WTC11 (cell line): Measurements from ENCODE around the gene CDK3. TPM values are rescaled to one million over a fixed set of nuclear protein-coding genes. Genes with fewer than 3 reads are reported as not detected.

Experiments used
- ATAC-seq: fragments of 200-7000 bp; cut with Tn5 transposase; 2 replicates; pipeline ENCODE4 v1.10.0; 2021; ENCODE audit warnings: mild to moderate bottlenecking, moderate library complexity
- Bru-seq: library from RNA; stranded (reverse); fragments of 400-500 nt; gene quantifications from one replicate; lab custom pipeline; 2021; lab: Mats Ljungman, UMichigan
- CTCF ChIA-PET: fragments of 300-600 bp; sonication (Branson Sonifier 250); formaldehyde crosslinking; loops from one replicate; lab custom pipeline; 2021; ENCODE audit warnings: antibody characterized with exemption; lab: Charles Lee
- POLR2A ChIA-PET: fragments of 350-600 bp; sonication (Branson Sonifier 250); formaldehyde crosslinking; loops from one replicate; lab custom pipeline; 2021; ENCODE audit warnings: antibody characterized with exemption; lab: Charles Lee
- DNase-seq: peaks from one replicate; pipeline ENCODE4 v3.0.0; 2021; ENCODE audit warnings: low spot score
- H3K27ac Mint-ChIP-seq: 2 replicates; pipeline ENCODE4 v1.8.0; 2021; ENCODE audit warnings: mixed read lengths
- H3K27me3 Mint-ChIP-seq: 2 replicates; pipeline ENCODE4 v1.8.0; 2021; ENCODE audit warnings: low read depth, mild to moderate bottlenecking, moderate library complexity, mixed read lengths
- H3K36me3 Mint-ChIP-seq: 2 replicates; pipeline ENCODE4 v1.8.0; 2021; ENCODE audit warnings: mixed read lengths
- H3K4me1 Mint-ChIP-seq: 2 replicates; pipeline ENCODE4 v1.8.0; 2022; ENCODE audit warnings: mixed read lengths
- H3K4me3 Mint-ChIP-seq: 2 replicates; pipeline ENCODE4 v1.8.0; 2021; ENCODE audit warnings: mild to moderate bottlenecking, moderate library complexity, mixed read lengths
- H3K9me3 Mint-ChIP-seq: 2 replicates; pipeline ENCODE4 v1.8.0; 2021; ENCODE audit warnings: mixed read lengths
- CTCF ChIP-seq: fragments of 200-600 bp; IDR thresholded peaks from 2 replicates; pipeline ENCODE4 v1.8.0; 2022; ENCODE audit warnings: antibody characterized with exemption
- FOXJ3 ChIP-seq: sonication (generic); formaldehyde crosslinking; IDR thresholded peaks from 2 replicates; pipeline ENCODE4 v1.9.0; 2021; ENCODE audit warnings: missing genetic modification reagents, mild to moderate bottlenecking, borderline replicate concordance
- FOXP4 ChIP-seq: sonication (generic); formaldehyde crosslinking; IDR thresholded peaks from 2 replicates; pipeline ENCODE4 v1.8.0; 2022; ENCODE audit warnings: mild to moderate bottlenecking, missing genetic modification reagents
- KAT7 ChIP-seq: sonication (generic); formaldehyde crosslinking; IDR thresholded peaks from 2 replicates; pipeline ENCODE4 v1.8.1; 2023; ENCODE audit warnings: missing genetic modification reagents, mild to moderate bottlenecking, borderline replicate concordance
- NFATC4 ChIP-seq: fragments of 250-450 bp; sonication (Bioruptor Pico); IDR thresholded peaks from 2 replicates; pipeline ENCODE4 v1.9.0; 2021; ENCODE audit warnings: mild to moderate bottlenecking
- OVOL2 ChIP-seq: fragments of 250-450 bp; sonication (Bioruptor Pico); IDR thresholded peaks from 2 replicates; pipeline ENCODE4 v1.9.0; 2021; ENCODE audit warnings: mild to moderate bottlenecking, borderline replicate concordance
- RELA ChIP-seq: sonication (generic); formaldehyde crosslinking; IDR thresholded peaks from 2 replicates; pipeline ENCODE4 v1.8.1; 2022; ENCODE audit warnings: missing genetic modification reagents, mild to moderate bottlenecking, borderline replicate concordance
- TEAD1 ChIP-seq: sonication (generic); formaldehyde crosslinking; IDR thresholded peaks from 2 replicates; pipeline ENCODE4 v1.8.0; 2022; ENCODE audit warnings: mild to moderate bottlenecking, missing genetic modification reagents
- ZNF512 ChIP-seq: sonication (generic); formaldehyde crosslinking; IDR thresholded peaks from 2 replicates; pipeline ENCODE4 v1.8.1; 2022; ENCODE audit warnings: missing genetic modification reagents, borderline replicate concordance
- long read RNA-seq, 3 experiments: library from RNA in 1 of 3; library from capped mRNA in 1 of 3; library from polyadenylated mRNA in 1 of 3; unstranded in 2 of 3; stranded (forward) in 1 of 3; transcript quantifications; one replicate each; pipeline ENCODE4 v2.0.0, GENCODE V29; 2021
- total RNA-seq: library from RNA; stranded (reverse); gene quantifications from 3 replicates; pipeline ENCODE4 v1.2.3, GENCODE V29; 2021

Gene CDK3
- total RNA-seq (9.5 to 11.3 TPM (median 10.2 TPM) in 3 replicates), Bru-seq, nascent RNA (percentile 52 among the genes with signal in this experiment)
- long read RNA-seq, experiment 1 = 0 reads
- long read RNA-seq, experiment 2, partial matches to known transcripts = 0 of 1 reads
- long read RNA-seq, experiment 2, other reads (novel, unspliced or antisense) = 0 of 1 reads
- long read RNA-seq, experiment 3 = 0 reads

- no peaks in the 10 kb centered on the region for H3K27me3 Mint-ChIP-seq
- no peak within 1 kb of the TSS for H3K4me3 Mint-ChIP-seq
- peak within 1 kb of the TSS; percentile 68; the same call in 1 of the 2 replicates for H3K27ac Mint-ChIP-seq
- peak; percentile 6 for TF ChIP-seq CTCF
- TF ChIP-seq KAT7 (CRISPR knock-in tag) = no peak
- no peak for TF ChIP-seq FOXP4
- TF ChIP-seq TEAD1 (CRISPR knock-in tag) = no peak
- H3K9me3 Mint-ChIP-seq = no peaks in the 10 kb centered on the region
- CTCF ChIA-PET = interaction anchor here (0.5 to 6.0 kb wide), 52 partner anchors 10 to 397 kb away, joined by 3 to 112 read pairs (median 5); partner anchors contain the start of genes ACOX1, FBF1, GALR2 and MRPL38
- no peak for DNase-seq
- peak; percentile 4; the same call in 1 of the 2 replicates for ATAC-seq
- H3K36me3 Mint-ChIP-seq = no peaks in the 10 kb centered on the region
- peaks cover 14% of the 10 kb centered on the region for H3K4me1 Mint-ChIP-seq
- POLR2A ChIA-PET = no interaction called here
These were observed at the start of gene CDK3 for GRCh38 chr17:76000755-76001521. Gene CDK3 (plus strand): TSS chr17:76000855. CDS start chr17:76001426, 571 bp downstream.

- ChIA-PET POLR2A (interaction anchor here (0.6 kb wide), 1 partner anchor 54 kb away, joined by 5 read pairs; no protein-coding TSS in a partner anchor), CTCF (interaction anchor here (1.7 kb wide), 1 partner anchor 46 kb away, joined by 4 read pairs; the partner anchor contains the start of gene MRPL38)
- peaks cover 10% of the 10 kb centered on the region for H3K4me1 Mint-ChIP-seq
- no peaks in the 10 kb centered on the region for H3K27me3 Mint-ChIP-seq
- DNase-seq = no peak
- H3K36me3 Mint-ChIP-seq = peaks cover 66% of the 10 kb centered on the region
- TF ChIP-seq OVOL2 (CRISPR knock-in tag) (no peak), NFATC4 (CRISPR knock-in tag) (no peak), TEAD1 (CRISPR knock-in tag) (no peak)
- H3K9me3 Mint-ChIP-seq = no peaks in the 10 kb centered on the region
- no peak overlapping the region for H3K4me3 Mint-ChIP-seq
- ATAC-seq = no peak
- no peak overlapping the region for H3K27ac Mint-ChIP-seq
These were observed 49.6 kb upstream of the CDK3 start for GRCh38 chr17:75950855-75951554.

GRCh38 chr17:75959051-75959838, 41.4 kb upstream of the CDK3 start:
- peak; percentile 77 for ATAC-seq
- Mint-ChIP-seq H3K9me3 (no peaks in the 10 kb centered on the region), H3K27me3 (no peaks in the 10 kb centered on the region), H3K36me3 (peaks cover 22% of the 10 kb centered on the region), H3K4me3 (peak overlapping the region; percentile 5), H3K4me1 (peaks cover 22% of the 10 kb centered on the region), H3K27ac (peak overlapping the region; percentile 91)
- POLR2A ChIA-PET = interaction anchor here (1.2 kb wide), 1 partner anchor 18 kb away, joined by 3 read pairs; the partner anchor contains the start of gene FBF1
- TF ChIP-seq RELA (CRISPR knock-in tag) = no peak
- TF ChIP-seq ZNF512 (CRISPR knock-in tag) = no peak
- no peak for TF ChIP-seq FOXJ3 (CRISPR knock-in tag)
- peak; percentile 26 for DNase-seq
- CTCF ChIA-PET = interaction anchor here (1.0 to 2.4 kb wide), 4 partner anchors 31 to 129 kb away, joined by 3 to 6 read pairs (median 4); partner anchors contain the start of genes CDK3 and MRPL38
